Activated CD4-positive, alpha-beta T cell treated with anti-CD3 and anti-CD28 coated beads, Interleukin-2, amount 50 U/mL, for 48 hours (primary cell): ENCODE measurements around the gene LPP.

Experiments used
- DNase-seq, 2 experiments: peaks; one replicate each; pipeline ENCODE4 v3.0.0-alpha.2; 2020

LPP gene

DNA sequence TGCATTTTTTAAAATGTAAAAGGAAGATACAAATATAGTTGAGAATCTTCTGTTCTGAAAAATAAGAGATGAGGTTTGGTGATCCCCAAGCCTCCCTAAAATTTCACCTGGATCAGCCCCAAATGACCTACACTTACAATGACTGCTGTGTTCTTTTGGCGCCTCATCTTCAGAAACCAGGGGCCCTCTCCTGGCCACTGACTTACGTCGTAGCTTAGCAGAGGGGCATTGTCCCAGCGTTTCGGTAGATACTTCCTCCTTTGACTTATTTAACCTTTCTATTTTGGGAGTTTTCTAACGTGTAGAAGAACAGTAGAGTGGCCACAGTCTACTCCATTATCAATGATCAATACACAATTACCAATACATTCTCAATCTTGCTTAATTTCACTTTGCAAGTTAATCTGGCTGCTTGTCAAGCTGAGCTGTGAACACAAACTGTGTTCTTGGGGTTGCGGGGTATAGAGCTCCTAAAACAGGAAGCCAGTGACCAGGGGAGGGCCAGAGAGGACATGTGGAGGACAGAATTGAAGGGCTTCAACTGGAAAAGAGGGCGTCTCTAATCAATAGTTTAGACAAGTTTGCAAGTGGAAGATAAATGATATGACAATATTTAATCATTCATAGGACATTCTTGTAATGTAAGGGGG lies 419.5 kb downstream of the LPP start:
- no peak for DNase-seq

DNA sequence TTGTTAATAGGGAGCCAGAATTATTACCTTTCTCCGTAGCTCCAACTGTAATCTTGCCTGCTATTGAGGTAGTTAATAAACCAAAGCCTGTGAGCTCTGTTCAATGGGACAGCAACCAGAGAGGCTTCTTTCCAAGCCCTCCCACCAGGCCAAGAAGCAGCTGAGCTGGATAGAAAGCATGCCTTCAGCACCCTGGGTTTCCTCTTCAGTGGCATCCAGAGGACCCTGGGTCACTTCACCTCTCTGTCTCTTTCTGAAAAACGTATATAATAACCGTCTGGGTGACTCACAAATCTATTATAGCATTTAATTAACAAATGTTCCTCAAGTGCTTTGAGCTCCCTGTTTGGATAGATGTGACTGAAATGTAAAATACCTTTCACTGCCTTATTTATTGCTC lies 420.0 kb downstream of the LPP start:
- no peak for DNase-seq

DNA sequence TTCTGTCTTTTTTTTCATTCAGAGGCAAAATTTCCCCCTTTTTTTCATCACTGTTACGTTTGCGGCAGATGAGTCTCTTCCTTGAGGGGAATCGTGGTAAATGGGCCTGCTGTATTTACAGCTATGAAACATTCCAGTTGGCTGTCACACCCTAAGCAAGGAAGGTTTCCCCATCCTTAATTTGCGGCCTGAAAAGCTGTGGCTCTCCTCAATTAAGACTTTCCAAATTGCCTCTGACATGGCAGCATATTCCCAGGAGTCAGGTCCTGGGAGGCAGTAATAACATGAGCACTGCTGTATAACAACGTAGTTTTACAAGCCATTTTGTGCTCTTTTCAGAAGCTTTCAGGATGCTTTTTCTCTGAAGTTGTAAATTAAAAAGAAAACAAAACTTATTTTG lies 420.9 kb downstream of the LPP start:
- DNase-seq: no peak

DNA sequence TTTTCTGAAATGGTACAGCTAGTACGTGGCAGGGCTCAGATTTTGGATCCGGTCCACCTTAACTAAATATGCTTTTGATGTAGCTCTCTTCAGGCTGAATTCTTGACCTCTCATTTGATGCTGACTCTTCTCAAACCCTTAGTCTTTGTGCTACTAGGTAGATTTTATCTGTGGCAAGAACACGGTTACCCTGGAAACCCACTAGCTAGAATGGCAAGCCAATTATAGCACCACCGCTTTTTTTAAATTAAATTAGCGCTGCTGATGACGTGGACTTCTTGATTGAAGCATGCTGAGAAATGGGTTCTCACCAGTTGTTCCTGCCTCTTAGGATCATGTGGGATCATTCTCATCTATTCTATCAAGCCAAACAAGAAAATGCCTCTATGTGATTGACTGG lies 421.5 kb downstream of the LPP start:
- DNase-seq: no peak

DNA sequence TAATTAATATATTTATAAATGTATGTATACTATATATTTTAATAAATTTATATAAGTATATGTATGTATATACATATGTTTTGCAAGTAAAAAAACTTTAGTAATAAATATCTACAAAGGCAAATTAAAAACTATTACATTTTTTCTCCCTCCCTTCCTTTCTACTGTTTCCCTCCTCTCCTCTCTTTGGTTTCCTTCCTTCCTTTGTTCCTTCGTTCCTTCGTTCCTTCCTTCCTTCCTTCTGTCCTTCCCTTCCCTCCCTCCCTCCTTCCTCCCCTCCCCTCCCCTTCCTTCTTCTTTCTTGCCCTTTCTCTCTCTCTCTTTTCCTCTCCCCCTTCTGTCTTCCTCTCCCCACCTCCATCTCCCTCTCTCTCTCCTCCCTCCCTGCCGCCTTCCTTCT lies 423.6 kb downstream of the LPP start:
- DNase-seq: no peak

DNA sequence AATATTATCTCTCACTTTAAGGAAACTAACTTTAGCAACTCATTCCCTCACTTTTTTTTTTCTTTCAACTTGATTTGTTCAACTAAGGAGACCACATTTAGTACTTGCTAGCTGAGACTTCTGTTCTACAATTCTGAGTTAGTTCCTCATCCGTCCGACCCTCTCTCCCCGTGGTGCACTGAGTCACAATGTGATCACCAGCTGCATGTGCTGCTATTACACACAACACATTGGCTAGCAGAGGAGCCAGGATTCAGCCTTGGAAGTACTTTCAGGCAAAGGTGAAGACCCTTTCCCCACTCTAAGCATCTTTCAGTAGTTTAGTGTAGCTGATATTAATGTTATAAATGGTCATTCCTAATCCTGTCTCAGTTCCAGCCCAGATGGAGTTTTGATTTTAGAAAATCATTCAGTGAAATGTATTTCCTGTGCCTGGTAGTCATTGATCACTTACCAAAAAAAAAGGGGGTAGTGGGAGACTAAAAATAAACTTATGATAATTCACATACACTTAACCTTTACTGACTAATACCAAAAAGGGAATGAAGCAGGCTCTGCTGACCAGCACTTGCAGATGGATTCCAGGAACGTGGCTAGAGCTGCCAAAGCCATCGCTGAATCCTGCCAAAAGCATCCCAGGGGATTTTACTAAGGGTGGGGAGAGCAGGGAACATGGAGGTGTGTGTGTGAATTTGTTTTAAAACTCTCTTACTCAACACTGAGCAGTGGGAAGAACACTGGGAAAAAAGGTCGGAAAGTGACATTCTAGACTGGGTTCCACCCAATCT lies 424.8 kb downstream of the LPP start:
- peak; percentile 13 to 42 for DNase-seq

DNA sequence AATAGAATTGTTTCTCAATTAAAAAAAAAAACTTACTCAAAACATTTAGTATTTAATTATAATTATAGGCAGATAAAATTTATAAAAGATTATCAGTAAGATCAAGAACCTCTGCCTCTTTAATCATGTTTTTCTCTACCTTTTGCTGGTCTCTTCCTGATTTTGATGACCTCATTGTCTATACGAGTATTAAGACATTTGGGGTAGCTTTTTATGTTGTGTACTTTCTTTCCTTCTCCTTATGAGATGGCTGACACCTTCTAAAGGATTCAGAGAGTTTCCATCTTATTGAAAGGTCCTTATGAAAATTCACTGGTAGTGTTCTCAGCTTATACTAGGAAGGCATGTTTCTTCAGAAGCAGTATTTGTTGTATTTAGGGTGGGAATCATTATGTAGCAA lies 426.3 kb downstream of the LPP start:
- DNase-seq: no peak

DNA sequence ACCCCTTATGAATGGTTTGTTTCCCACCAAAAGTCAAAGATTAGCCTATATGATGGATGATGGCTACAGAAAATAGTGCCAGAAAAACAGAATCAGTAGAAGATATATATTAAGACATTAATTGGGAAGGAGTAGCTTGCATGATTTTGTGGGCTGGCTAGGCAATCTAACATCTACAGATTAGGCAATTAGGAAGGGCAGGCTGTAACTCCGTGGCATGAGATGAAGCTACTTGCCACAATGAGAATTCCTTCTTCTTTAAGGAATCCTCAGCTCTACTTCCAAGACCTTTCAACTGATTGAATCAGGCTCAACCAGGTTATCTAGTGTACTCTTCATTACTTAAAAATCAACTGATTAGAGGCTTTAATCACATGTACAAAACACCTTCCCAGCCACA lies 426.7 kb downstream of the LPP start:
- DNase-seq: no peak

DNA sequence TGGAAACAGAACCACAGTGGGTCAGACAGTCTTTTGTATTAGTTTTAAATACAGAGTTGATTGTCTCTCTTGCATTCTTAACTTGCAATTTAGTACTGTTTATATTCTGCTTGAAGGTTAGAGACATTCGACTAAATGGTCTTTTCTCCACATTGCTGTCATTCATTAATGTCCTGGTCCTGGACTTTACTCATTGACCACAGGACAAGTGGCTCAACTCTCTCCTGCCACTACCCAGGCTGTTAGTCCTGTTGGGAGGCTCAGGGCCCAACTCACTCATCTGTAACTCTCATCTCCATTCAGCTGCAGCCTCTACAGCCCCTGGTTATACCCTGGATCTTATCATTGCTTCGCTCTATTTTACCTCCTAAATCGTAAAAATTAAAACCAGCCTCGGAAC lies 427.4 kb downstream of the LPP start:
- no peak for DNase-seq

DNA sequence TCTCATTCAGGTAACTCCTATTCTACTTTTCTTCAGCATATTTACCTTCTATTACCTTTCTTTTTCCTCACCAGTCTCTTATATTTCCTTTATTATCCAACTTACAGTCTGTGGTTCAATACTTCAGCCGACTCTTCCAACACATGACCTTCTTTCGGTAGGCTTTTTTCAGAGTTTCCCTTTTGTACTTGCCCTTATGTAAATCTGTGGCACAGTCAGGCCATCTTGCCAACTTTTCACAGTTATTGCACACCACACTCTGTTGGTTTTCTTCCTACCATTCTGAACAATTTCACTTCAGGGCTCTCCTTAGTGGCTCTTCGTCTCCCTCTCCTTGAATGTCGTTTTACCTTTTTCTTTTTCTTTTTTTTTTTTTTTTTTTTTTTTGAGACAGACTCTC lies 427.8 kb downstream of the LPP start:
- DNase-seq: no peak

DNA sequence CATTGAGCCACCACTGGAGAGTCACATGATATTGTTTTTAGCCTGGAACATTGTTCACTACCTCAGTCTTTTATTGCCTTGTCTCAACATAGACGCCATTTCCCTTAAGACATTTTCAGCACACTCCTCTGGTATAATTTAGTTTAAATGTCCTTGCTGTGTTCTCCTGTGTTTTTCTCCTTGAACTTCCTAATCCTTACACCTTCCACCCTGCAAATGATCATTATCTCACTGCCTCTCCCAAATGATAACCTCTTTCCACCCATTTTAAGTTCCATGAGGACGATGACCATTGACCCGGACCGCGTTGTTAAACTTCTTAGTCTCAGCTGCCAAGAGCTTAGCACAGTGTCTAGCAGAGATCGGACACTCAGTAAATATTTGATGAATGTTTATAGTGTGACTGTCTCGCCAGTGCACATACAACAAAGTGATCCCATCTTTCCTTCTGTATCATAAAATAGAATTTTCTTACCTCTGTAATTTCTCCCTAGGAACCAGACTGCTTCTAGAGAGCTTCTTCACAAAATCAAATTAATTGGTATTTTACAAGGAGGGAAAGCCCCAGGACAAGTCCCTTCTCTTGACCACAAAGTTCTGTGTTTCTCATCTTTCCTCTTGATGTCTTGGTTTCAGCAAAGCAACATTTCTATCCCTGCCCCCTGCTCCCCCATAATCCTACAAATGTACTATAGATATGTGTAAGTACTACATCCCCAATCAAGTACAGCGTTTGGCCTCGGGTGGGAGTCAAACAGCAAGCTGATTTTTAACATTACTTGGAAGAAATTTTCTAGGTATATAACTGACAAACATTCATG lies 429.6 kb downstream of the LPP start:
- peak; percentile 19 to 48 for DNase-seq

DNA sequence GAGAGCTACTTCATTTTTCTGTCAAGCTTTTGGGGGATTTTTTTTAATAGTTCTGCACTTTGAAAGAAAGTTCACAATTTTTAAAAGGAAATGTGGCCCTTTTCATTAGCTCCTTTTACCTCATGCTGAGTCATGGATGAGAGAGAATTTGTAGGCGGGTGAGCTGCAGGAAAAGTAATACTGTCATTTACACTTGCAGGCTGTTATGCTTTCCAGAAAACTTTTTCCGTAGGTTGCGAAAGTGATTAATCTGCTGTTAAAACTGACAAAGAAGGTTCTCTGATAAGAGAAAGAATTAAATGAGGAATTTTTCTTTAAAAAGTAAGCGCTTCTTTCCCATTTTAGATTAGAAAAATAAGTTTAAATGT lies 430.2 kb downstream of the LPP start:
- peak in 1 of 2 experiments; percentile 20 for DNase-seq

DNA sequence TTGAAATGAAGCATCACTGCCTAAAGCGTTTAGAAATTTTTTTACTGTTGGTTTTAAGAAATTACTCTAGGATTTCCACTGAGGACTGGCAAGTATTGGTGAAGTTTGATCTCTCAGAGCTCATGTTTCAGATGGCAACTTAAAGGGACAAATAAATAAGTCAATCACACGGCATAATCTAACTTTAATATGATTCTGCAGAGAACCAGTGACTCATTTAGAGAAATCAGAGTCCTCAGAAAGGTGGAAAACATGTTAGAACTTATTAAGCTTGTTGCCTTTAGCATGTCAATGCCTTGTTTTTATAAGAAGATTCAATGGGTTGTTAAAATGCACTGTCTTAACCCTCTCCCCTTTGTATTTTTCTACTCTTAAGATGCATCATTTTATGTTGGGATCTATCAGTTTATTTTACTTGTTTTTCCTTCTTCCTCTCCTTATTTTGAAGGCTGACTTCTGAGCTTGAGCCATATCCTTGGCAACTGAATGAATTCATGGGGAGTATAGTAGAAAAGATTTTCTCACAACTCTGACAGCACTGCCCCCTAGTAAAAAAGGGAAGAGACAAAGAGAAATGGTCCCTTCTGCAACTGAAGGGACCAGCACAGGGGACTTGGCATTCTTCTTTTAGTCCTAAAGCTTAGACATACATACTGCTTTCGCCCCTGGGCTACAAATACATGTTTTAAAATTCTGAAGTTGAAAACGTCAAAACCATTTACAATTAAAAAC lies 431.2 kb downstream of the LPP start:
- no peak for DNase-seq

DNA sequence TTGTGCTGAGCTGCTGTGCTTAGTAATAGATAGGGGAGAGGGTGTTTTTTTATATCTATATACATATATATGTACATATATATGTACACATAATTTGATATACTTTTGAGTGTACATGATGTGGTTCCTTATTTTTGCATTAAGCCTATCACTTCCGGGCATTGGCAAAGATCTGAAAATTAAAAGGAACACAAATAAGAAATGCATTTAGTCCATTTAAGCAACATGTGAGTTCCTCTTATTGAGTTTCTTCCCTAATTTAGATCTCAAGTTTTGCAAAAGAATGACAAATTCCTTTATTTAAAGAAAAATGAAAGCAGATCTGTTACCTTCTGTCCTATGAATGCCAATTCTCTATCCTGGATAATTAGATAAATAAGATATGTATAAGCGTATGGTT lies 435.1 kb downstream of the LPP start:
- no peak for DNase-seq

DNA sequence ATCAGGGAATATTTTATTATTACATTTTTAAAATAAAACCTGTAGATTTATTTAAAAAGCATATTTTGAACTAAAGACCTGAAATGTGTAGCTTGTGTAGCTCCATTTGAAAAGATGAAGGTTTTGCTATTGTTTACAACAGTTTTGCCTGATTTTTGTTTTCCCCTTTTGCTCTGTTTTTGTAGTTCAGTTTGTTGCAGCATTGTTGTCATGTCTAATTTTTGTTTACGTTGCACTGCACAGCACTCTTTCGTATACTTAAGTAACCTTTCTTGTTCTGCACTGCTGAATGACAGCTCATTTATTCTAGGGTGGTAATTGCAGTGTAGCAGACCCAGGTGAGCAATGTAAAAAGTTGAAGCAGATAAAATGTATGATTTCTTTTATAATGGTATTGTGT lies 435.8 kb downstream of the LPP start:
- no peak for DNase-seq

DNA sequence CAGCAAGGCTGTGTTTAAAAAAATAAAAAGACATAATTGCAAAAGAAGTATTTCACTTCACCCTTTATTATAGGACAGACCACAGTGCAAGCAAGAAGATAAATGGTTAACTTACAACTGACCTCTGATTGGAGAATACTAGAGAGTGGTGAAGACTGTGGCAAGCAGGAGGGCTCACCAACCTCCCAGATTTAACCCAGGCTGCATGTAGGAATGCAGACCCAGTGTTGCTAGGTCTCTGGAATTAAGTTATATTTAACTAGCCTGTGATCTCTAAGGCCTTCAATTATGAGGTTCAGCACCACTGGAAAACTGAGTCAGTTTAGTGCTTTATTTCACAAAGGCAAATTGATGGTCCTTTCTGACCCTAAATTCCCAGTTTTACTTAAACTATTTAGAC lies 436.6 kb downstream of the LPP start:
- no peak for DNase-seq

DNA sequence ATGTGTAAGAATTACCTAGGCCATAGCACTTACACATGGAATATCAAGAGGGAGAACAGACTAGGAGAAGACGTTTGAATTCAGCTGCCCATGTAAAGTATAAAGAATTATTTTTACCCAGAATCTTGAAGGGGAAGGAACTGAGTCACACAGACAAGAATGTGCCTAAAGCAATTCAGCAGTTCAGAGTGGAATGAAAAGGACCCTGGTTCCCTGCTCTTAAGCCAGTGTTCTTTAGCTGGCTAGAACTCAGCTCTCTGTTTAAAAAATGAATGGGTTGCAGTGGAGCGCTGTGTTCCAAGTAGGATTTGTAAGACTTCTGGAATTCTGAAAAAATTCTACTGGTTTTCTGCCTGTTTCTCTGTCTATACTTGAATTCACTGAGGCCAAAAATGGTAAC lies 440.2 kb downstream of the LPP start:
- DNase-seq: no peak

DNA sequence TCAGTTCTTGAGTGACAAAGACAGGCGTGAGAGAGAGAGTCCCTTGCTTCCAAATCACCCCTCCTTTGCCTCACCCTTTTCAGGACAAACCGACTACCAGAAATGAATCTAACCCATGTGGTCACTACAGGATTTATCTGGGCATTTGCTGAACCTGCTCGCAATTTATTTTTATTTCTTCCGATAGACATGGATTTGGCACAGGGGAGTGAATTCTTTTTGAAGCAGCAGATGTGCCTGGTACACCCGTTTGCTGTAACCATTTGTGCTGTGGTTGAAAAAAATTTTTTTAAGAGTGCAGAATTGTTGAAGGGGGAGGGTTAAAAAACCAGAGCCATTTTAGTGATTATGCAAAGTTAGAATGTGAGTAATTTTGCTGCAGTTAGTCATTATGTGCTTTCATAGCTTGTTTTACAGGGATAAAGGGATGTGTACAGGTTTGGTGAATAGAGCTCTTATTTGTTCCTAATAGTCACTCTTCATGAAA lies 442.0 kb downstream of the LPP start:
- DNase-seq: no peak

DNA sequence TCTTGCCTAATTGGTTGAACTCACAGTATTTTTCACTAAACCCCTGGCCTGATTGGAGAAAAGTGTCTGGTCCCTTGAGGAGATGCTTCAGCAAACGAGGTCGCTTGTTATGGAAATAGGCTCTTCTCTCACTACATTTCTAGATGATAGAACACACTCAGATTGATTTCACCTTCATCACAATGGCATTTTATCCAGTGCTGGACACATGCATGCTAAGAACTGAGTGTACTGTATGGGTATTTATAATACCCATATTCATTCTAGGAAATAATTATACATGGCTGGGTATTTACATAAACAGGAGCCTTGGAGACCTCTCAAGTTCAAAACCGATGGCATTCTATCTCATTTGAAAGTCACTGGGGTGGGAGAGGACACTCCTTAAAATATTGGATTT lies 444.9 kb downstream of the LPP start:
- no peak for DNase-seq

DNA sequence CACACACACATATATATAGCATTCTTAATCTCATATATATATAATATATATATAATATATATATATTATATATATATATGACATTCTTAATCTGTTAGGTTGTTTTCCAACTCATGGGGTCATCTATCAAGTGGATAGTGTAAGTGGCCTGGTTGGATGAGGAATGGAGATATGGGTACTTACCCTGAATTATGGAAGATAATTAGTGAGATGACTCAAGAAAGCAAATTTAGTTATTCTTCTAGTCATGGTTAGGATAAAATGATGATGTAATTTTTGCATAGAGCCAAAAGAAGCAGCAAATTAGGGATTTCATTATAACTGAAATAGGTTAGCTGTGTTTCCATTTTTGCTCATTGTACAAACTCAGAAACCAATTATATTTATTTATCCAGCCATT lies 448.2 kb downstream of the LPP start:
- DNase-seq: no peak

DNA sequence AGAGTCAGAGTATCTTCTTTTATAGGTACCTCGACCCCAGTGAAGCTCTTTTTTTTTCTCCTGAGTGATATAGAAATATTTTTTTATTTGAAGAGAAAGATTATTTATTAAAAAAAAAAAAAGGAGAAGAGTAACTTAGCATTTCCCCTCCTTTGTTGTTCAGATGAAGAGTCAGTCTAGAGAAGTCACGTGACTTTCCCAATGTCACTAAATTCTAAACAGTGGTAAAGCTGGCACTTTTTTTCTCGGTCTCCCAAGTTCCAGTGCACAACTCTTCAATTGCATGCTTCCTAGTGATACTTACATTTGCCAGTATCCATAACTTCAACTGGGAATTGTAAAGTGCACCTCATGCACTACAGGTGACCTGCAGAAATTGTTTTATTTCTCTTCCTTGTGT lies 448.7 kb downstream of the LPP start:
- no peak for DNase-seq

DNA sequence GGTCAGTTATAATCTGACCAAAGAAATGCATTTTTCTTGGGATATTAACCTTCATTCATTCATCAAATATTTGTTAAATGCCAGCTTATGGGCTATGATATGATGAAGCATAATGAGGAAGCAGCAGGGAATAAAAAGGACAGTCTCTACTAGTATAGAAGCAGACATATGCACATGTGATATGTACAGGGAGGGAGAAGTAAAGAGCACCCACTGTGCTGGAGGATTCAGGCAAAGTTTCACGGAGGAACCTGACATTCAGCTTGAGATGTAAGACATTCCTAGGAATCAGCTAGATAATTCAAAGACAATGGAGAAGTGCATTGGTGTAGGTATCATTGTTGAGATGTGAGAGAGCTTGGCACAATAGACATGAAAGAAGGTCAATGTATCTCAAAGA lies 450.7 kb downstream of the LPP start:
- no peak for DNase-seq

DNA sequence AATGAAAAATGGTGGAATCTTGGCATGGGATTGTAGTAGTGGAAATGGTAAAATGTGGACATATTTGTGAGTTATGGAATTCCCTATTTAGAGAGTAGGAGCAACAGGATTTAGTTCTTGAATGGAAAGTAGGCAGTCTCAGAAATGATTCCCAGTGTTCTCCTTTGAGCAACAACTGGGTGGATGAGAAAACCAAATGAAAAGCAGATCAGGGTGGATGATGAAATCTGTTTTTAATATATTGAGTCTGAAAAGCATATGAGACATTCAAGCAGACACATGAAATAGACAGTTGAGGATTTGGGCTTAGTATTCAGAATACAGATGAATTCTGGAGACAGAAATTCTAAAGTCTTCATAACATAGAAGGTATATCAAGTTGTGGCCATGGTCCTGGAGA lies 451.3 kb downstream of the LPP start:
- no peak for DNase-seq
